Activated T-helper 17 cell treated with anti-CD3 and anti-CD28 coated beads, Interleukin-2, amount 50 U/mL, for 72 hours (primary cell): ENCODE data around the gene ATP5MK. TPM values are rescaled to one million over a fixed set of nuclear protein-coding genes. Genes with fewer than 3 reads are reported as not detected.
A peak's percentile ranks its signal among the peaks of the same experiment; 100 is the strongest.

ENCODE experiments used
- ATAC-seq: fragments of 150-1000 bp; cut with Tn5 transposase; replicated peaks from 2 replicates; pipeline ENCODE4 v1.10.0; 2021; ENCODE audit warnings: mild to moderate bottlenecking, moderate library complexity
- H3K27ac Mint-ChIP-seq: one replicate; pipeline ENCODE4 v1.8.0; 2022; ENCODE audit warnings: mixed read lengths
- H3K27me3 Mint-ChIP-seq: one replicate; pipeline ENCODE4 v1.8.0; 2022; ENCODE audit warnings: mixed read lengths
- H3K36me3 Mint-ChIP-seq: one replicate; pipeline ENCODE4 v1.8.0; 2022; ENCODE audit warnings: low read depth, mild to moderate bottlenecking, mixed read lengths
- H3K4me1 Mint-ChIP-seq: one replicate; pipeline ENCODE4 v1.8.0; 2022; ENCODE audit warnings: mixed read lengths
- H3K4me3 Mint-ChIP-seq: one replicate; pipeline ENCODE4 v1.8.0; 2022; ENCODE audit warnings: mild to moderate bottlenecking, mixed read lengths
- H3K9me3 Mint-ChIP-seq: one replicate; pipeline ENCODE4 v1.8.0; 2022; ENCODE audit warnings: mixed read lengths
- total RNA-seq, 2 donors: library from RNA; stranded (reverse); gene quantifications; one replicate each; pipeline ENCODE4 v1.2.3, GENCODE V29; 2022

Gene ATP5MK
- 100 to 1,000 TPM; 290 to 425 TPM for total RNA-seq

- H3K4me3 Mint-ChIP-seq = peak within 1 kb of the TSS; percentile 100
- H3K27me3 Mint-ChIP-seq = no peaks in the 10 kb centered on the region
- ATAC-seq = peak; percentile 100
- no peaks in the 10 kb centered on the region for H3K9me3 Mint-ChIP-seq
- peaks cover 31% of the 10 kb centered on the region for H3K4me1 Mint-ChIP-seq
- H3K27ac Mint-ChIP-seq = peak within 1 kb of the TSS; percentile 99
- peaks cover 100% of the 10 kb centered on the region for H3K36me3 Mint-ChIP-seq
These were observed at the start of gene ATP5MK, which contains the start of gene PDCD11 for GRCh38 chr10:103396067-103396788. ATP5MK (minus strand) TSS chr10:103396475; CDS start chr10:103392457, 4,018 bp downstream. PDCD11 (plus strand) TSS chr10:103396626; CDS start chr10:103398427, 1,801 bp downstream.

GRCh38 chr10:103445366-103445765 is 49.1 kb upstream of the ATP5MK start:
- Mint-ChIP-seq H3K36me3 (peaks cover 100% of the 10 kb centered on the region), H3K27ac (peak overlapping the region; percentile 61)

DNA sequence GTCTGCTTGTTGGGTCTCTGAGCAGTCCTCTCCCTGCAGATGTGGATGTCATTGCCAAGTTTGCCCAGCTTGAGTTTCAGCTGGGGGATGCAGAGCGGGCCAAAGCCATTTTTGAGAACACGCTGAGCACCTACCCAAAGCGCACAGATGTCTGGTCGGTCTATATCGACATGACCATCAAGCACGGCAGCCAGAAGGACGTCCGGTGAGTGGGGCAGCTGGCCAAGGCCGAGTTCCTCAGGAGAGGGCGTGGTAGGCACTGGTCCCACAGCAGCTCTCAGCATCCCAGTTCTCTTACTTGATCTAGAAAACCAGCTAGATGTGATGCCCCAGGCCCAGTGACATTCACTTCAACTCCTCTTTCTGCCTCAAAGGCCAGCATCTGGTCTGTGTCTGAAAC is 48.2 kb upstream of the ATP5MK start:
- no peaks in the 10 kb centered on the region for H3K27me3 Mint-ChIP-seq
- no peak overlapping the region for H3K4me3 Mint-ChIP-seq
- H3K4me1 Mint-ChIP-seq = peaks cover 14% of the 10 kb centered on the region
- ATAC-seq = no peak
- H3K9me3 Mint-ChIP-seq = no peaks in the 10 kb centered on the region
- H3K36me3 Mint-ChIP-seq = peaks cover 100% of the 10 kb centered on the region
- H3K27ac Mint-ChIP-seq = no peak overlapping the region

More at GRCh38 chr10:103445366-103445765, 49.1 kb upstream of the ATP5MK start:
- Mint-ChIP-seq H3K4me3 (no peak overlapping the region), H3K9me3 (no peaks in the 10 kb centered on the region), H3K27me3 (no peaks in the 10 kb centered on the region), H3K4me1 (peaks cover 20% of the 10 kb centered on the region)
- no peak for ATAC-seq

DNA sequence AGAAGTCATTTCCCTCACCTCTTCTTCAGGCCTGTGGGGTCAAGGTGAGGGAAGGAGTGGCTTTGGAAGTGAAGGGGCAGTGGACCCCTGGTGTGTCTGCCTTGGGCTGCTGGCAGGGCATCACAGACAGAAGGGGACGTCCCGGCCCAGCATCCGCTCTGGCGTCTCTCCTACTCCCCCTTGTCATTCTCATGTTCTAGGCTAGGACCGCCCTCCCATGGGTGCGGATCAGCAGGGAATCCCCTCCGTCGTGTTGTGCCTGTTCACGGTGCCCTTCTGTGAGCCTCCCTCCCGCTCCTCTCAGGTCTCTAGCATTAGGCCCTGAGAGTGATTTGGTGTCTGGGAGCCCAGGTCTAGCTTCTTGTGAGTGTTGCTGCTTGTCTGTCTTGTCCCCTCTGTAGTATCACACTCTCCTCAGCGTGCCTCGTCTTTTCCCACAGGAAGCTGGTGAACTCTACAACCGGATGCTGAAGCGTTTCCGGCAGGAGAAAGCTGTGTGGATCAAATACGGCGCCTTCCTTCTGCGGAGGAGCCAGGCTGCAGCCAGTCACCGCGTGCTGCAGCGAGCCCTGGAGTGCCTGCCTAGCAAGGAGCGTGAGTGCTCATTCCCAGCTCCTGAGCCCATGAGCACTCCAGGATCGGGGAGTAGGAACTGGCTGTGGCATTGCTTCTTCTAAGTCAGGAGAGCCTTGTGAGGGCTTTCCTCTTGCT is 47.4 kb upstream of the ATP5MK start:
- peaks cover 7% of the 10 kb centered on the region for H3K4me1 Mint-ChIP-seq
- H3K27me3 Mint-ChIP-seq = no peaks in the 10 kb centered on the region
- H3K27ac Mint-ChIP-seq = peak overlapping the region; percentile 78
- H3K4me3 Mint-ChIP-seq = no peak overlapping the region
- no peak for ATAC-seq
- H3K36me3 Mint-ChIP-seq = peaks cover 100% of the 10 kb centered on the region
- no peaks in the 10 kb centered on the region for H3K9me3 Mint-ChIP-seq

- no peaks in the 10 kb centered on the region for H3K9me3 Mint-ChIP-seq
- H3K36me3 Mint-ChIP-seq = peaks cover 99% of the 10 kb centered on the region
- H3K4me3 Mint-ChIP-seq = no peak overlapping the region
- peaks cover 9% of the 10 kb centered on the region for H3K4me1 Mint-ChIP-seq
- H3K27ac Mint-ChIP-seq = no peak overlapping the region
- H3K27me3 Mint-ChIP-seq = no peaks in the 10 kb centered on the region
- ATAC-seq = no peak
These were observed 45.8 kb upstream of the ATP5MK start for GRCh38 chr10:103442031-103442461.

DNA sequence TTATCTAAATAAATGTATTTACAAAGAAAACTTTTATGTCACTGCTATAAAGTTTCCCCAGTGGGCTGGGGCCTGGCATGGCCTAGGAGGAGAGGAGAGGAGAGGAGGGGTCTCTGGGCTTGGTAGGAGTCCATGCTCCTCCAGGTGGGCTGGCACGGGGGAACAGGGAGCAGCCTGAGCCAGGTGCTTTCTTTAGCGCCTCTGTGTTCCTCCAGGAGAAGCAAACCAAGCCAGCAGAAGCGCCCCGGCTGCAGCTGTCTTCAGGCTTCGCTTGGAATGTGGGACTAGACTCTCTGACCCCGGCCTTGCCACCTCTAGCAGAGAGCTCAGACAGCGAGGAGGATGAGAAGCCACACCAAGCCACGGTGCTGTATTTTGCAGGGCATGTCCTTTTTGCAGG is 45.3 kb upstream of the ATP5MK start:
- Mint-ChIP-seq H3K27me3 (no peaks in the 10 kb centered on the region), H3K4me3 (no peak overlapping the region), H3K36me3 (peaks cover 99% of the 10 kb centered on the region), H3K27ac (no peak overlapping the region), H3K4me1 (peaks cover 9% of the 10 kb centered on the region), H3K9me3 (no peaks in the 10 kb centered on the region)
- ATAC-seq = no peak

DNA sequence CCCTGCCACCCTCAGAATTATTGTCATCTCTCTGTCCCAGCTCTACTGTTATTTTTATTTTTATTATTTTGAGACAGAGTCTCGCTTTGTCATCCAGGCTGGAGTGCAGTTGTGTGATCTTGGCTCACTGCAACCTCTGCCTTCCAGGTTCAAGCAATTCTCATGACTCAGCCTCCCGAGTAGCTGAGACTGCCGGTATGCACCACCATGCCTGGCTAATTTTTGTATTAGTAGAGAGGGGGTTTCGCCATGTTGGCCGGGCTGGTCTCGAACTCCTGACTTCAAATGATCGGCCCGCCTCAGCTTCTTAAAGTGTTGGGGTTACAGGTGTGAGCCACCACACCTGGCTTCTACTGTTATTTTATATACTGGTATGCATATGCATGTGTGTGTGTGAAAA is 44.9 kb upstream of the ATP5MK start:
- ATAC-seq = no peak
- no peaks in the 10 kb centered on the region for H3K9me3 Mint-ChIP-seq
- peaks cover 99% of the 10 kb centered on the region for H3K36me3 Mint-ChIP-seq
- no peak overlapping the region for H3K27ac Mint-ChIP-seq
- no peaks in the 10 kb centered on the region for H3K27me3 Mint-ChIP-seq
- no peak overlapping the region for H3K4me3 Mint-ChIP-seq
- peaks cover 7% of the 10 kb centered on the region for H3K4me1 Mint-ChIP-seq

DNA sequence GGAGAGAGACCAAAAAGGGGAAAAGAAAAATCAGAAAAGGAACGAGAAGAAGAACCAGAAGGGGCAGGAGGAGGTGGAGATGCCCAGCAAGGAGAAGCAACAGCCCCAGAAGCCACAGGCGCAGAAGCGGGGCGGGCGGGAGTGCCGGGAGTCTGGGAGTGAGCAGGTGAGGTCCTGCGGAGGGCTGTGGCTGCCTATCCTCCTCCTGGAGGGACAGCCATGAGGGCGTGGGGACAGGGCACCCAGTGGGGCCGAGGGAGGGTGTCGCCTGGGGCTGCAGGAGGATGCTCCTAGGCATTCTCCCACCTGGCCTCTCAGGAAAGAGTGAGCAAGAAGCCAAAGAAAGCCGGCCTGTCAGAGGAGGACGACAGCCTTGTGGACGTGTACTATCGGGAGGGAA is 44.1 kb upstream of the ATP5MK start:
- Mint-ChIP-seq H3K4me3 (no peak overlapping the region), H3K36me3 (peaks cover 99% of the 10 kb centered on the region), H3K4me1 (peaks cover 5% of the 10 kb centered on the region), H3K27ac (peak overlapping the region; percentile 75), H3K27me3 (no peaks in the 10 kb centered on the region), H3K9me3 (no peaks in the 10 kb centered on the region)
- ATAC-seq = no peak

GRCh38 chr10:103439776-103440175 is 43.5 kb upstream of the ATP5MK start:
- Mint-ChIP-seq H3K27me3 (no peaks in the 10 kb centered on the region), H3K36me3 (peaks cover 99% of the 10 kb centered on the region), H3K9me3 (no peaks in the 10 kb centered on the region), H3K4me1 (peaks cover 5% of the 10 kb centered on the region), H3K4me3 (no peak overlapping the region), H3K27ac (peak overlapping the region; percentile 75)
- ATAC-seq = no peak

GRCh38 chr10:103433858-103434257 is 37.6 kb upstream of the ATP5MK start:
- H3K4me1 Mint-ChIP-seq = peaks cover 8% of the 10 kb centered on the region
- H3K9me3 Mint-ChIP-seq = no peaks in the 10 kb centered on the region
- no peak for ATAC-seq
- no peak overlapping the region for H3K27ac Mint-ChIP-seq
- peaks cover 98% of the 10 kb centered on the region for H3K36me3 Mint-ChIP-seq
- H3K27me3 Mint-ChIP-seq = no peaks in the 10 kb centered on the region
- H3K4me3 Mint-ChIP-seq = no peak overlapping the region

GRCh38 chr10:103431902-103432301 is 35.6 kb upstream of the ATP5MK start:
- peak; percentile 38 for ATAC-seq
- H3K4me3 Mint-ChIP-seq = no peak overlapping the region
- H3K4me1 Mint-ChIP-seq = peaks cover 10% of the 10 kb centered on the region
- peak overlapping the region; percentile 26 for H3K27ac Mint-ChIP-seq
- H3K27me3 Mint-ChIP-seq = no peaks in the 10 kb centered on the region
- H3K36me3 Mint-ChIP-seq = peaks cover 99% of the 10 kb centered on the region
- no peaks in the 10 kb centered on the region for H3K9me3 Mint-ChIP-seq

DNA sequence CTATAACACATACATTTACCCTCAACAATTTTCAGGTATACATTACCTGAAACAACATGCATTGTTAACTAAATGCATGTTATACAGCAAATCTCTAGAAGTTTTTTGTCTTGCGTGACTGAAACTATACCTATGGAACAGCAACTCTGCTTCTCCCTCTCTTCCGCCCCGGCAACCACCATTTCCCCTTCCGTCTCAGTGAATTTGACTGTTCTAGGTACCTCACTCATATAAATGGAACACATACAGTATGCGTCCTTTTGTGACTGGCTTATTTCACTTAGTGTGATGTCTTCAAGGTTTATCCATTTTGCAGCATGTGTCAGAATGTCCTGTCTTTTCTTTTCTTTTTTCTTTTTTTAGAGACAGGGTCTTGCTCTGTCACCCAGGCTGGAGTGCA is 33.4 kb upstream of the ATP5MK start:
- Mint-ChIP-seq H3K4me3 (peak overlapping the region; percentile 10), H3K27me3 (no peaks in the 10 kb centered on the region), H3K9me3 (no peaks in the 10 kb centered on the region), H3K27ac (peak overlapping the region; percentile 0), H3K4me1 (peaks cover 10% of the 10 kb centered on the region), H3K36me3 (peaks cover 99% of the 10 kb centered on the region)
- ATAC-seq = peak; percentile 76

DNA sequence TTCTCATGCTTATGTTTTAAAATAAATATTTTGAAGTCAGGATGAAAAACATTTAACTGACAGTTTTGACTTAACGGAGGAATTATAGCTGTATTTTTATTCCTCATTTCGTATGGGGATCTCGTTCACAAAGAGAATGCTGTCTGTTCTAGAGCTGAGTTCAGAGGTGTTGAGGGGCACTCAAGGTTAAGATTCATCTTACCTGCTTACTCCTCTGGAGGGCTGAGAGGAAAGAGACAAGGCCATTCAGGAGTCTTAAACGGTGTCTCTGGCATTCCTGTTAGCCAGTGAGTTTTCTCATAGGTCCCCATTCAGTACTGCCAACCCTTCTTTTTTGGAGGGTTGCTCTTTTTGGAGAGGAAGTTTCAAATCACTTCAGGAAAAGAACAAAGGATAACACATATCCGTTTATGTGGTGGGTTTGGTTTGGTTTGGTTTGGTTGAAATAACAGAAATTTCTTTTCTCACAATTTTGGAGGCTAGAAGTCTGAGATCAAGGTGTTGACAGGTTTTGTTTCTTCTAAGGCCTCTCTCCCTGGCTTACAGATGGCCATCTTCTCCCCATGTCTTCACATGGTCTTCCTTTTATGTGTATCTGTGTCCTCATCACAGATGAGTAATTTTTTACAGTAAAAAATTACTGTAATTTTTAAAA is 32.8 kb upstream of the ATP5MK start:
- Mint-ChIP-seq H3K36me3 (peaks cover 100% of the 10 kb centered on the region), H3K4me3 (peak overlapping the region; percentile 10), H3K27ac (peak overlapping the region; percentile 0), H3K9me3 (no peaks in the 10 kb centered on the region), H3K4me1 (peaks cover 10% of the 10 kb centered on the region), H3K27me3 (no peaks in the 10 kb centered on the region)
- ATAC-seq = peak; percentile 63

DNA sequence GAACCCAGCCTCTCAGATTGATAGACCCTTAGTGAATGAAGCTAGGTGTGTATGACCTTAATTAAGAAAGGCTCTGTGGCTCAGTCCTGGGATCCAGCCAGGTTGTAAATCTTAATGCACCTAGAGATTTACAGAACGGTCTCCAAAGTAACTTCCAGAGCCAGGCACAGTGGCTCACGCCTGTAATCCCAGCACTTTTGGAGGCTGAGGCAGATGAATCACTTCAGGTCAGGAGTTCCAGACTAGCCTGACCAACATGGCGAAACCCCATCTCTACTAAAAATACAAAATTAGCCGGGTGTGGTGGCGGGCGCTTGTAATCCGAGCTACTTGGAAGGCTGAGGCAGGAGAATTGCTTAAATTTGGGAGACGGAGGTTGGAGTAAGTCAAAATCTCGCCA is 31.6 kb upstream of the ATP5MK start:
- Mint-ChIP-seq H3K36me3 (peaks cover 100% of the 10 kb centered on the region), H3K9me3 (no peaks in the 10 kb centered on the region), H3K27me3 (no peaks in the 10 kb centered on the region), H3K4me3 (no peak overlapping the region), H3K4me1 (peaks cover 10% of the 10 kb centered on the region), H3K27ac (no peak overlapping the region)
- no peak for ATAC-seq
